NT2/D1 (cell line): ENCODE data around the gene SEC24A.
"Not testable (repeated sequence)": the region's sequence is repeated elsewhere in the genome, so short reads cannot be mapped to it uniquely, and the experiment has no call there.

Experiments used
- SUZ12 ChIP-seq: IDR thresholded peaks from 2 replicates; pipeline ENCODE4 v1.6.1; 2011; ENCODE audit not compliant: insufficient read length, insufficient read depth; ENCODE audit errors: extremely low read depth
- YY1 ChIP-seq: IDR thresholded peaks from 2 replicates; pipeline ENCODE4 v1.6.1; 2011; ENCODE audit not compliant: insufficient read length, insufficient read depth
- ZNF274 ChIP-seq: IDR thresholded peaks from 2 replicates; pipeline ENCODE4 v1.6.1; 2011; ENCODE audit warnings: mild to moderate bottlenecking, low read depth, low read length

DNA sequence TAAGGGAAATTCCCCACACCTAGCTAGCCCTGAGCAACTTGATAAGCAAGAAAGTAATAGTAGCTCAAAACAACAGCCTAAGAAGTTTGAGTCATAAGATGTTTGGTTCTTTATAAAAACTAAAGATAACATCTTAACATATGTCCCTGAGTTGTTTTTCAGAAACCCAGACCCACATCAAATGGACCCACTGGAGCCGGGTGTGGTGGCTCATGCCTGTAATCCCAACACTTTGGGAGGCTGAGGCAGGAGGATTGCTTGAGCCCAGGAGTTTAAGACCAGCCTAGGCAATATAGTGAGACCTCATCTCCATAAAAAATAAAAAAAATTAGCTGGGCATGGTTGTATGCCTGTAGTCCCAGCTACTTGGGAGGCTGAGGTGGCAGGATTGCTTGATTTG is 13.2 kb upstream of the SEC24A start:
- not testable (repeated sequence) for TF ChIP-seq ZNF274, SUZ12, YY1
